Epithelial cell of esophagus (primary cell): ENCODE measurements around the gene ZCCHC9.

ENCODE experiments used
- DNase-seq: peaks from one replicate; pipeline ENCODE4 v3.0.0; 2010; ENCODE audit warnings: low read depth
- H3K4me3 ChIP-seq: 2 replicates; pipeline ENCODE4 v1.5.1; 2011; ENCODE audit warnings: mild to moderate bottlenecking, low read length, control low read depth
- CTCF ChIP-seq: IDR thresholded peaks from 2 replicates; pipeline ENCODE4 v1.5.1; 2011; ENCODE audit warnings: low read depth, mild to moderate bottlenecking, low read length, control low read depth, inconsistent platforms; ENCODE audit not compliant: insufficient read depth; ENCODE audit errors: missing control alignments

Gene ZCCHC9

GRCh38 chr5:81344736-81345135, 43.3 kb downstream of the ZCCHC9 start:
- no peak for TF ChIP-seq CTCF
- no peak overlapping the region for H3K4me3 ChIP-seq
- DNase-seq: no peak

- no peak overlapping the region for H3K4me3 ChIP-seq
- no peak for DNase-seq
- TF ChIP-seq CTCF: no peak
These were observed 44.1 kb downstream of the ZCCHC9 start for GRCh38 chr5:81345411-81346003.

- TF ChIP-seq CTCF: no peak
- DNase-seq: no peak
- no peak overlapping the region for H3K4me3 ChIP-seq
These were observed 47.8 kb downstream of the ZCCHC9 start for GRCh38 chr5:81349161-81349560.

- no peak for TF ChIP-seq CTCF
- DNase-seq: no peak
- H3K4me3 ChIP-seq: no peak overlapping the region
These were observed 49.1 kb downstream of the ZCCHC9 start for GRCh38 chr5:81350507-81350906.

GRCh38 chr5:81353189-81353588, 51.8 kb downstream of the ZCCHC9 start:
- DNase-seq: no peak
- no peak for TF ChIP-seq CTCF
- H3K4me3 ChIP-seq: no peak overlapping the region

- no peak for DNase-seq
- no peak overlapping the region for H3K4me3 ChIP-seq
- TF ChIP-seq CTCF: no peak
These were observed 52.7 kb downstream of the ZCCHC9 start for GRCh38 chr5:81354093-81354492.
